B cell (primary cell): ENCODE measurements around the gene SMPX. TPM values are rescaled to one million over a fixed set of nuclear protein-coding genes. Genes with fewer than 3 reads are reported as not detected.

Source experiments
- ATAC-seq: fragments of 200-7000 bp; cut with Tn5 transposase; one replicate; pipeline ENCODE4 v1.10.0; 2021; ENCODE audit warnings: low read depth, mild to moderate bottlenecking, moderate number of reproducible peaks, moderate library complexity
- CTCF ChIA-PET: fragments of 350-600 bp; sonication (Branson Sonifier 250); formaldehyde crosslinking; loops from one replicate; lab custom pipeline; 2021; ENCODE audit warnings: antibody characterized with exemption, inconsistent platforms; lab: Charles Lee
- POLR2A ChIA-PET: fragments of 350-600 bp; sonication (Branson Sonifier 250); formaldehyde crosslinking; loops from one replicate; lab custom pipeline; 2021; ENCODE audit warnings: antibody characterized with exemption; lab: Charles Lee
- DNase-seq: peaks from one replicate; pipeline ENCODE4 v3.0.0; 2013
- H2AFZ ChIP-seq: 2 replicates; pipeline ENCODE4 v1.6.1; 2012; ENCODE audit warnings: mild to moderate bottlenecking, low read depth, low read length; ENCODE audit not compliant: insufficient read depth, poor library complexity, severe bottlenecking
- H3K27ac ChIP-seq, 2 donors: 1 replicate in 1 of 2; 2 replicates in 1 of 2; pipeline ENCODE4 v1.5.1; 2012 to 2013; ENCODE audit warnings: low read length in 2 of 2, mild to moderate bottlenecking in 2 of 2, moderate library complexity in 1 of 2
- H3K27me3 ChIP-seq, 4 experiments: fragments of 200-600 bp in 1 of 4; sonication (generic) in 1 of 4; replicated peaks in 1 of 4; 1 replicate in 2 of 4; 2 replicates in 2 of 4; pipeline versions ENCODE4 v1.6.1 to v1.7.0; 2013 to 2016; ENCODE audit warnings: low read length in 3 of 4, mild to moderate bottlenecking in 2 of 4, mixed read lengths in 1 of 4, moderate library complexity in 1 of 4; ENCODE audit not compliant: insufficient read depth in 4 of 4, control insufficient read depth in 3 of 4; ENCODE audit errors: control extremely low read depth in 1 of 4
- H3K36me3 ChIP-seq, 2 experiments: replicated peaks in 1 of 2; 1 replicate in 1 of 2; 2 replicates in 1 of 2; pipeline versions ENCODE4 v1.6.1 to v1.7.1; 2013; ENCODE audit warnings: low read length in 1 of 2; ENCODE audit not compliant: insufficient read depth in 2 of 2, control insufficient read depth in 1 of 2; ENCODE audit errors: control extremely low read depth in 1 of 2, extremely low read depth in 1 of 2
- H3K4me1 ChIP-seq, 2 donors: fragments of 200-600 bp in 1 of 2; sonication (generic) in 1 of 2; 1 replicate in 1 of 2; 2 replicates in 1 of 2; pipeline versions ENCODE4 v1.5.1 to v1.6.1; 2013 to 2017; ENCODE audit warnings: low read length in 2 of 2; ENCODE audit not compliant: control insufficient read depth in 2 of 2, insufficient read depth in 2 of 2
- H3K4me2 ChIP-seq: replicated peaks from 2 replicates; pipeline ENCODE3; 2012; ENCODE audit warnings: mild to moderate bottlenecking, low read depth, low read length; ENCODE audit not compliant: poor library complexity, severe bottlenecking
- H3K4me3 ChIP-seq, 5 experiments: fragments of 200-600 bp in 1 of 5; sonication (generic) in 1 of 5; 1 replicate in 3 of 5; 2 replicates in 2 of 5; pipeline versions ENCODE4 v1.5.1 to v1.7.0; 2011 to 2016; ENCODE audit warnings: low read length in 4 of 5, mild to moderate bottlenecking in 4 of 5, low read depth in 2 of 5, control low read depth in 1 of 5, moderate library complexity in 1 of 5; ENCODE audit not compliant: insufficient read depth in 1 of 5; ENCODE audit errors: control extremely low read depth in 1 of 5, extremely low read depth in 1 of 5
- H3K79me2 ChIP-seq: fragments of 200-600 bp; sonication (generic); one replicate; pipeline ENCODE4 v1.6.0; 2016; ENCODE audit warnings: low read length; ENCODE audit not compliant: control insufficient read depth, insufficient read depth
- H3K9ac ChIP-seq: fragments of 200-600 bp; sonication (generic); 2 replicates; pipeline ENCODE4 v1.6.1; 2017; ENCODE audit warnings: mild to moderate bottlenecking, low read length, moderate library complexity
- H3K9me3 ChIP-seq, 3 donors: one replicate each; pipeline versions ENCODE4 v1.6.1 to v1.7.1; 2013; ENCODE audit warnings: low read length in 2 of 3; ENCODE audit not compliant: control insufficient read depth in 2 of 3, insufficient read depth in 1 of 3; ENCODE audit errors: control extremely low read depth in 1 of 3
- H4K20me1 ChIP-seq: 2 replicates; pipeline ENCODE4 v1.6.0; 2012; ENCODE audit warnings: mild to moderate bottlenecking, low read length; ENCODE audit not compliant: insufficient read depth, control insufficient read depth, poor library complexity, severe bottlenecking
- H3K27ac Mint-ChIP-seq: one replicate; pipeline ENCODE4 v1.8.0; 2021; ENCODE audit warnings: mixed read lengths
- H3K27me3 Mint-ChIP-seq: one replicate; pipeline ENCODE4 v1.8.0; 2021; ENCODE audit warnings: mixed read lengths
- H3K4me1 Mint-ChIP-seq: one replicate; pipeline ENCODE4 v1.8.0; 2021; ENCODE audit warnings: mixed read lengths
- H3K4me3 Mint-ChIP-seq: one replicate; pipeline ENCODE4 v1.8.0; 2021; ENCODE audit warnings: mixed read lengths
- H3K9me3 Mint-ChIP-seq: one replicate; pipeline ENCODE4 v1.8.0; 2022; ENCODE audit warnings: mixed read lengths; ENCODE audit not compliant: insufficient read depth
- EZH2 ChIP-seq: IDR thresholded peaks from 2 replicates; pipeline ENCODE4 v1.6.1; 2012; ENCODE audit warnings: borderline replicate concordance, low read depth, mild to moderate bottlenecking, moderate library complexity, low read length; ENCODE audit not compliant: insufficient read depth, poor library complexity, severe bottlenecking
- WGBS: methylation state at CpG from one replicate; pipeline ENCODE4 v1.1.5; 2013; ENCODE audit warnings: missing lambda C conversion rate; ENCODE audit not compliant: insufficient coverage; 5-methylcytosine and 5-hydroxymethylcytosine counted together
- intact Hi-C: fragments of 100-400 bp; cut with micrococcal nuclease; formaldehyde crosslinking; loops from one replicate; pipeline ENCODE4 v1.10.0; 2022
- polyA plus RNA-seq: library from polyadenylated mRNA; depleted of rRNA; stranded (reverse); fragments of >200 nt; gene quantifications from 2 replicates; pipeline ENCODE4 v1.2.3, GENCODE V29; 2012
- total RNA-seq, 2 donors: library from RNA; stranded (reverse); fragments of 120-200 nt in 1 of 2; gene quantifications; 1 replicate in 1 of 2; 2 replicates in 1 of 2; pipeline versions ENCODE4 v1.2.3 to v1.2.4, GENCODE V29; 2013 to 2022
- TF ChIP-seq, protein P1 (sequence below): fragments of 200-600 bp; IDR thresholded peaks from one replicate; pipeline ENCODE4 v1.8.0; 2022; ENCODE audit warnings: antibody characterized with exemption, mild to moderate bottlenecking

SMPX gene
- total and polyA plus RNA-seq, 2 donors (not counting 1 experiment from before 2014, with no cell fraction given): not detected

DNA sequence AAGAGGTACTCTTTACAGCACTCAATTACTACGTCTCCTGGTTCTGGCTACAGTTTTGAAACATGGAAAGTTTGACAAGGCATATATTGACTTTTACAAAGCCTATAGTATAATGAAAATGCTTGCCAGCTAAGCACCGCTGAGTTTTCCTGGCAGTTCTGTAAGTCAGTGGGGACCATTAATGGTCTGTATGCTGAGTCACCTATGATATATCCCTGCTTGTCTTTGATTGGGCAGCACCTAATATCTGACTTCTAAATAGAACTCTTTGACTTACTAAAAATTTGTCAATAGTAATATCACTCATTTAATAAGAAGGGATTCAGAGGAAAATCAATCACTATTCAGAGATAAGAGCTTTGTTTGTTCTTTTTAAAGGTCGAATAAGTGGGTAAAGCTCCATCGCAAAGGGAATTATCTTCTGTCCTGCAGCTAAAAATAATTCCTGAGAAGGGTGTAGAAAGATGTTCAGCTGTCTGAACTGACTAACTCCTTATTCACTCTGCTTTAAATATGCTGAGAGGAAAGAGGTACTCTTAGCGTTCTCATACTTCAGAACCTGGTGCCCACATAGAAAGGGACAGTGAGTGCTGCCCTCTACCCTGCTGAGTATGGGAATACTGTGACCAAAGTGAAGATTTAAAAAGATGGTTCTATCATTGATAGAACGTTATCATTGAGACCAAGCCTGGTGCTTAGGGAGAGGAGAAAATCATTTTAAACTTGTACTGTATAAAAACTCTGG is 959 bp downstream of the SMPX start:
- H3K4me3 ChIP-seq: no peak overlapping the region
- DNase-seq (no peak), ATAC-seq (no peak)
- H3K27ac ChIP-seq: no peak overlapping the region
- ChIA-PET CTCF (interaction anchor here (1.9 kb wide), 1 partner anchor 11 kb away, joined by 8 read pairs; no protein-coding TSS in a partner anchor), POLR2A (no interaction called here)
- H3K79me2 ChIP-seq: no peaks in the 10 kb centered on the region
- Mint-ChIP-seq H3K27ac (no peak overlapping the region), H3K9me3 (no peaks in the 10 kb centered on the region), H3K27me3 (no peaks in the 10 kb centered on the region), H3K4me1 (no peaks in the 10 kb centered on the region), H3K4me3 (no peak overlapping the region)
- H3K4me1 ChIP-seq: no peaks in the 10 kb centered on the region
- H3K27me3 ChIP-seq: no peaks in the 10 kb centered on the region
- H2AFZ ChIP-seq: no peak overlapping the region
- no peak overlapping the region for H3K4me2 ChIP-seq
- H4K20me1 ChIP-seq: no peaks in the 10 kb centered on the region
- no peak overlapping the region for H3K9ac ChIP-seq
- no peaks in the 10 kb centered on the region for H3K9me3 ChIP-seq
- TF ChIP-seq, protein P1, sequence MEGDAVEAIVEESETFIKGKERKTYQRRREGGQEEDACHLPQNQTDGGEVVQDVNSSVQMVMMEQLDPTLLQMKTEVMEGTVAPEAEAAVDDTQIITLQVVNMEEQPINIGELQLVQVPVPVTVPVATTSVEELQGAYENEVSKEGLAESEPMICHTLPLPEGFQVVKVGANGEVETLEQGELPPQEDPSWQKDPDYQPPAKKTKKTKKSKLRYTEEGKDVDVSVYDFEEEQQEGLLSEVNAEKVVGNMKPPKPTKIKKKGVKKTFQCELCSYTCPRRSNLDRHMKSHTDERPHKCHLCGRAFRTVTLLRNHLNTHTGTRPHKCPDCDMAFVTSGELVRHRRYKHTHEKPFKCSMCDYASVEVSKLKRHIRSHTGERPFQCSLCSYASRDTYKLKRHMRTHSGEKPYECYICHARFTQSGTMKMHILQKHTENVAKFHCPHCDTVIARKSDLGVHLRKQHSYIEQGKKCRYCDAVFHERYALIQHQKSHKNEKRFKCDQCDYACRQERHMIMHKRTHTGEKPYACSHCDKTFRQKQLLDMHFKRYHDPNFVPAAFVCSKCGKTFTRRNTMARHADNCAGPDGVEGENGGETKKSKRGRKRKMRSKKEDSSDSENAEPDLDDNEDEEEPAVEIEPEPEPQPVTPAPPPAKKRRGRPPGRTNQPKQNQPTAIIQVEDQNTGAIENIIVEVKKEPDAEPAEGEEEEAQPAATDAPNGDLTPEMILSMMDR: no peak
- no peak for TF ChIP-seq EZH2
- no peaks in the 10 kb centered on the region for H3K36me3 ChIP-seq
- intact Hi-C loops: no loop called here
- WGBS: 80% methylated on average over 1 of the region's 6 CpGs

DNA sequence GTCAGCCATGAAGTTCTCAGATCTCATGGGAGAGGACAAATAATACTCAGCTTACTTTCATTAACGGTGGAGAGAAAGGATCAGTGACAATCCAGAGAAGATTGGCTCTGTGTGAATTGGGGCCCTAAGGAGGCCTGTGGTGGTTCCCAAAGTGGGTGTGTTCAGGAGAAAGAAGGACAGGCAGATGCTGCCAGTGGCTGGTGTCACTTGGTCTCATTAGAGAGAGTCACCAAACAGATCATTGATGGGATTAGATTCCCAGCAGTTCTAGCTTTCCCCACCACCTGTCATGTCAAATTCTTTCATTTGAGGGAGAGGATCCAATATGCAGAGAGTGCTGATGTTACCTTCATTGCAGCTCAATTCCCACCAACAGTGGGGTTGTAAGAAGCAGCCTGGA is 8.0 kb downstream of the SMPX start:
- Histone ChIP-seq H3K79me2 (no peaks in the 10 kb centered on the region), H3K27me3 (peaks cover 0 to 6% (median 0%) of the 10 kb centered on the region in 4 experiments), H3K4me3 (no peak overlapping the region), H3K9me3 (no peaks in the 10 kb centered on the region), H2AFZ (no peak overlapping the region), H3K27ac (no peak overlapping the region), H3K4me2 (no peak overlapping the region), H3K4me1 (no peaks in the 10 kb centered on the region), H4K20me1 (no peaks in the 10 kb centered on the region), H3K36me3 (no peaks in the 10 kb centered on the region), H3K9ac (no peak overlapping the region)
- Mint-ChIP-seq H3K27me3 (peaks cover 12% of the 10 kb centered on the region), H3K4me1 (no peaks in the 10 kb centered on the region), H3K27ac (no peak overlapping the region), H3K4me3 (no peak overlapping the region), H3K9me3 (no peaks in the 10 kb centered on the region)
- intact Hi-C loops: loop anchor here (10.0 kb wide), 1 partner anchor 255 kb away; no protein-coding TSS in a partner anchor
- ChIA-PET CTCF (interaction anchor here (0.7 kb wide), 1 partner anchor 1217 kb away, joined by 3 read pairs; no protein-coding TSS in a partner anchor), POLR2A (no interaction called here)
- no peak for ATAC-seq
- no CpG with 5 or more reads among the region's 1 CpG for WGBS
- DNase-seq: no peak
- TF ChIP-seq, protein P1: no peak
- no peak for TF ChIP-seq EZH2
